DMS53 (cell line): Measurements from ENCODE around the gene CMTM2.
"Not testable (repeated sequence)": the region's sequence is repeated elsewhere in the genome, so short reads cannot be mapped to it uniquely, and the experiment has no call there.

Experiments used
- DNase-seq: peaks from one replicate; lab custom pipeline; 2025; lab: John Stamatoyannopoulos, UW

The CMTM2 gene

GRCh38 chr16:66605979-66606751 is 26.9 kb downstream of the CMTM2 start:
- DNase-seq = no peak

GRCh38 chr16:66608241-66609138 is 29.2 kb downstream of the CMTM2 start:
- DNase-seq = peak; percentile 82

DNA sequence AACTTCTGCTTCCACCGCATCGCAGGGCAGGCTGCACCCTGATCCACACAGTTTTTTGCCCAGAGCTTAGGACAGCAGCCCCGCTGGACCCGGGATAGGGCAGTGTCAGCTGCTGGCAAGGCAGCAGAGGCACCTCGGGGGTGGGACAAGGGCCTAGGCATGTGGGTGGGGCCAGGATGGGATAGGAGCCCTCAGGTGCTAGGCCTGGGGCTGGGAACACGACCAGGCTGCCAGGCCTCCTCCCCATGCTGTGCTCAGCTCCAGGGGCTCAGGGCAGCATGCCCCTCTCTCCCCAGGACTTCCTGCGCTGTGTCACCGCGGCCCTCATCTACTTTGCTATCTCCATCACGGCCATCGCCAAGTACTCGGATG is 29.9 kb downstream of the CMTM2 start:
- no peak for DNase-seq

GRCh38 chr16:66610111-66610820 is 31.0 kb downstream of the CMTM2 start:
- DNase-seq = no peak

- DNase-seq = not testable (repeated sequence)
Measured at GRCh38 chr16:66611911-66612310, 32.6 kb downstream of the CMTM2 start.

GRCh38 chr16:66612422-66612821 is 33.2 kb downstream of the CMTM2 start:
- DNase-seq = no peak

- DNase-seq = no peak
Measured at GRCh38 chr16:66614161-66614802, 35.0 kb downstream of the CMTM2 start.

- DNase-seq = no peak
Measured at GRCh38 chr16:66616169-66616568, 36.9 kb downstream of the CMTM2 start.

DNA sequence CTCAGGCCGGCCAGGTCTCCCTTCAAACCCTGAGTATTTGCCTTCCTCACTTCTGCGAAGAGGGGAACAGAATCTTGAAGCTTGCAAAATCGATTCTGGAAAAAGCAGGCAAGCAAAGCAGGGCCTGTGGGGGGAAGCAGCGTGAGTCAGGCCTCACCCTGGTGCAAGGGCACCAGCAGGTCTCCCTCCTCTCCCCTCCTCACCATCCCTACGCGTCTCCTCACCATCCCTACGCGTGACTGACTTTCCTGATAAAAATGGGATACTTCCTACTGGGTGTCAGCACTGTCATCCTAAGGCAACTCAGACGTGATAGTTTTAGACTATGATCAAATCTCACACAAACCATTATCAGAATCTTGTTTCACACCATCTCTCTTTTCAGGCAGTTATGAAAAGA is 37.3 kb downstream of the CMTM2 start:
- DNase-seq = no peak

DNA sequence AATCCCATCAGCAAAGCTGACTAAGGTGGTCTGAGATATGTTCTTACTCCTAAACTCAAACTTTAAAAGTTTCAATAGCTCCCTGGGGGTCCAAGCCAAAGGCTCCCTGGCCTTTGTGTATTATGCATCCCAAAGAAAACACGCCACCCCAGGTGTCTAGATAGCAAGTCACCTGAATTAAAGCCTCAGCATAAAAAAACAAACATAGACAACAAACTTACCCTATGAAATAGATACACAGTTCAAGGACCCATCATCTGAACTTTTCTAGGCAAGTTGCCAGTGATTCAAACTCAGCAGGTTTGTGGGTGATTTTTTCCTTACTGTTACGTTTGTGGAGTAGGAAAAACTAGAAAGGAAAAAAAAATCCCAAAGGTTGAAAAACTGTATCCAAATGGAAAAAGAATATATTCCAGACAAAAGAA is 37.8 kb downstream of the CMTM2 start:
- no peak for DNase-seq

DNA sequence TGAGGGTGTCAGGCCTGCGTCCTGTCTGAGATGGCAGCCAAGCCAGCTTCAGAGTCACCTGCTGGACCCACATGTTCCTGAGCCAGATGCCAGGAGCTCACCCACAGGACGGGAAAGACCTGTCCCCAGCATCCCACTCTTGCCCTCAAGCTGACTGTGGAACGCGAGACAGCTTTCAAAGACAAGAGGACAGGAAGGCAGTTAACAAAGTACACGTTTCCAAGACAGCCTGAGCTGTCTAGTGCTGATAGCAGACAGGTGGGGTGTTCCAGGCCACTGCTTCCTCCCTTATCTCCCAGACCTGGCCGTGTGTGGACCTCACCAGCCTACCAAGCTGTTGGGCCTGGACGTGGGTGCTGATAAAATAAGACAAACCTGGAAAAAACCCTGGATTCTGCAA is 38.5 kb downstream of the CMTM2 start:
- no peak for DNase-seq

- DNase-seq = no peak
Measured at GRCh38 chr16:66618588-66619375, 39.5 kb downstream of the CMTM2 start.

DNA sequence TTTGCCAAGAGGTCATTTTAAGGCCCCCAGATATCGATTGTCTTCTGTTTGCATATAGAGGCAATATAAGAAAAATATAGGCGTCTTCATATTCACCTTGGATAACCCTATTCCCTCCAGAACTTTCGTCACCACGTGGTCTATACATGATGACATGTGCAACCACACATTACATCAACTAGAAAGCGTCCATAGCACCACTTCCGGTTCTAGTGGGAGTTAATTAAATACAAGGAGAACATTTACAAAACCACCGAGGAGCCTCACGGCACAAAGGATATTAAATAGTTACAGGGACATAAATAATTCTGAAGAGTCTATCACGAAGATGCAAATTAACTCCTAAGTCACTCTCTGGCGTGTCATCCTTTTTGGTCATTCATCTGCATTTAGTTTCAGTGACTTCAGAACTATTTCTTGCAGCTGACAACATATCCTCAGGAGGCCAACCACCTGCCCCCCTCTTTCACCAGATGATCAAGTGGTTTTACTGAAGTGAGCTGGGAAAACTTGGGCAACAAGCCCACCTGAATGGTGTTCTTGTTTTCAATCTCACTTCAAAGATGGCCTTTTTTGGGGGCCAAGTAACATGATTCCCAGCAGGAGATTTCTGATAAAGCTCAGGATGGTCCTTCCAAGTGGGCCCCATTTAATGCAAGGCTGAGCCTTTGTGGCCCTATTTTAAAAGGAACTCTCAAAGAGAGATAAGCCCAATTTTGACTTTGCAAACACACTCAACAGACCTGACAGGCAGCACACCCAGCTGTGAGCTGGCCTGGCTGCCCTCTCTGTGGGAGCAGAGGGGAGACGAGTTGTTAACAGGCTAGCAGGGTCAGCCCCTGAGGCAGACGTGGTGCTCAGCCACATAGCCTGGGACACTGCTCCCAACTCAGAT is 40.5 kb downstream of the CMTM2 start:
- no peak for DNase-seq

DNA sequence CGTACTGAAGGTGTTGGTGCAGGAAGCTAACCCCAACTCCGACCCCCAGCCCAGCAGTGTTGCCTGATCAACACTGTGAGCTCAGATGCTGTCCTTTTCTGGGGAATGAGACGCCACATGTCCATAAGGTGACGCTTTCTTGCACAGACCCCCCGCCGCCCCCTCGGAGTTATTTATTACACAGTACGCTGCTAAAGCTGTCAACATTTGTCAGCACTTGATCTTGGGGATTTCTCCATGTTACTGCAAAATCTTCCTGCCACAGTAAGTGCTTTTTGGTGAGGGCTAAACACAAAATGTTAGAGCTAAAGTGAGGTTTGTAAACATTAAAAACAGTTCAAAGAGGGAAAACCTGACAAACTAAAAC is 41.1 kb downstream of the CMTM2 start:
- DNase-seq = no peak

- DNase-seq = no peak
Measured at GRCh38 chr16:66621973-66622372, 42.7 kb downstream of the CMTM2 start.

GRCh38 chr16:66622863-66623262 is 43.6 kb downstream of the CMTM2 start:
- DNase-seq = no peak

GRCh38 chr16:66623755-66624154 is 44.5 kb downstream of the CMTM2 start:
- DNase-seq = no peak

DNA sequence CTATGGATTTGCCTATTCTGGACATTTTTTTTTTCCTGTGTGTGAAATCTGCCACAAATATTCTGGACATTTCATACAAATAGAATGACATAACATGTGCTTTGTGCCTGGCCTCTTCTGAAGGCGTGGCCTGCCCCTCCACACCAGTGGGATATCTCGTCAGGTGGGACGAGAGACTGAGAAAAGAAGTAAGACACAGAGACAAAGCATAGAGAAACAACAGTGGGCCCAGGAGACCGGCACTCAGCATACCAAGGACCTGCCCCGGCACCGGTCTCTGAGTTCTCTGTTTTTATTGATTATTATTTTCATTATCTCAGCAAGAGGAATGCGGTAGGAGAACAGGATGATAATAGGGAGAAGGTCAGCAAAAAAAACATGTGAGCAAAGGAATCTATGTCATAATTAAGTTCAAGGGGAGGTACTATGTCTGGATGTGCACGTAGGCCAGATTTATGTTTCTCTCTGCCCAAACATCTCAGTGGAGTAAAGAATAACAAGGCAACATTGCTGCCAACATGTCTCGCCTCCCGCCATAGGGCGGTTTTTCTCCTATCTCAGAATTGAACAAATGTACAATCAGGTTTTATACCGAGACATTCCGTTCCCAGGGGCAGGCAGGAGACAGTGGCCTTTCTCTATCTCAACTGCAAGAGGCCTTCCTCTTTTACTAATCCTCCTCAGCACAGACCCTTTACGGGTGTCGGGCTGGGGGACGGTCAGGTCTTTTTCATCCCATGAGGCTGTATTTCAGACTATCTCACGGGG is 48.5 kb downstream of the CMTM2 start:
- not testable (repeated sequence) for DNase-seq

- DNase-seq = no peak
Measured at GRCh38 chr16:66629856-66630255, 50.6 kb downstream of the CMTM2 start.
